ENCODE measurements around the gene ZNF691.
"Not testable (repeated sequence)": the region's sequence is repeated elsewhere in the genome, so short reads cannot be mapped to it uniquely, and the experiment has no call there.

ZNF691 gene

GRCh38 chr1:42886800-42887199, 40.4 kb downstream of the ZNF691 start:
- no peak for DNase-seq (ENCODE audit: extremely low read depth, low read depth)
- TF ChIP-seq, protein P1, sequence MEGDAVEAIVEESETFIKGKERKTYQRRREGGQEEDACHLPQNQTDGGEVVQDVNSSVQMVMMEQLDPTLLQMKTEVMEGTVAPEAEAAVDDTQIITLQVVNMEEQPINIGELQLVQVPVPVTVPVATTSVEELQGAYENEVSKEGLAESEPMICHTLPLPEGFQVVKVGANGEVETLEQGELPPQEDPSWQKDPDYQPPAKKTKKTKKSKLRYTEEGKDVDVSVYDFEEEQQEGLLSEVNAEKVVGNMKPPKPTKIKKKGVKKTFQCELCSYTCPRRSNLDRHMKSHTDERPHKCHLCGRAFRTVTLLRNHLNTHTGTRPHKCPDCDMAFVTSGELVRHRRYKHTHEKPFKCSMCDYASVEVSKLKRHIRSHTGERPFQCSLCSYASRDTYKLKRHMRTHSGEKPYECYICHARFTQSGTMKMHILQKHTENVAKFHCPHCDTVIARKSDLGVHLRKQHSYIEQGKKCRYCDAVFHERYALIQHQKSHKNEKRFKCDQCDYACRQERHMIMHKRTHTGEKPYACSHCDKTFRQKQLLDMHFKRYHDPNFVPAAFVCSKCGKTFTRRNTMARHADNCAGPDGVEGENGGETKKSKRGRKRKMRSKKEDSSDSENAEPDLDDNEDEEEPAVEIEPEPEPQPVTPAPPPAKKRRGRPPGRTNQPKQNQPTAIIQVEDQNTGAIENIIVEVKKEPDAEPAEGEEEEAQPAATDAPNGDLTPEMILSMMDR (IDR thresholded peaks at IDR 0.05; ENCODE audit: low read depth, low read length) = no peak

- no peak for DNase-seq (ENCODE audit: extremely low read depth, low read depth)
- TF ChIP-seq, protein P1 (IDR thresholded peaks at IDR 0.05; ENCODE audit: low read depth, low read length) = no peak
These were observed 41.0 kb downstream of the ZNF691 start for GRCh38 chr1:42887366-42887765.

DNA sequence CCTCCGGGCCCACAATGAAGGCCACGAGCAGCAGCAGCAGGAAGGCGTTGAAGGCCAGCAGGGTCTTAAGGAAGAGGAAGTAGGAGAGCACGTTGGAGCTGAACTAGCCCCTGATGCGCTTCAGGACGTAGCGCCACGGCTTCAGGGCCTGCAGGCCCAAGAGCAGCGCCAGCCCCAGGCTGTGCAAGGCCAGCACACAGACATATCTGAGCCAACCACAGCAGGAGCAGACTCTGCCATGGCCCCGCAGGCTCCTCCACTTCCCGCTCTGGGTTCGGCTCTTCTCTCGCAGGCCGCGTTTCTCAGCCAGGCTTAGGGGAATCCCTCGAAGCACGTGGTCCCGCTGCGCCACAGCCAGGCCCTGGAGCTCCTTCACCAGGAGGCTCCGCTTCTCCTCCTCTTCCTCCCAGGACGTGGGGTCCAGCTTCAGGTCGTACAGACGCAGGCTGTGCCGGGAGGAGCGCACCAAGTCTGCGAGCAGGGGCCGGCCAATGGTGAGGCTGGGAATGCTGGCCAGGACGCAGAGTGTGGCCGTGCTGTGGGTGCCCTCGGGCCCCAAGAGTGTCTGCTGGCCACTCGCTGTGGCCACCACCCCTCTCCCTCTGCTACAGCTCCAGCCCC, 41.7 kb downstream of the ZNF691 start:
- no peak for DNase-seq (ENCODE audit: extremely low read depth, low read depth)
- TF ChIP-seq, protein P1 (IDR thresholded peaks at IDR 0.05; ENCODE audit: low read depth, low read length) = no peak

DNA sequence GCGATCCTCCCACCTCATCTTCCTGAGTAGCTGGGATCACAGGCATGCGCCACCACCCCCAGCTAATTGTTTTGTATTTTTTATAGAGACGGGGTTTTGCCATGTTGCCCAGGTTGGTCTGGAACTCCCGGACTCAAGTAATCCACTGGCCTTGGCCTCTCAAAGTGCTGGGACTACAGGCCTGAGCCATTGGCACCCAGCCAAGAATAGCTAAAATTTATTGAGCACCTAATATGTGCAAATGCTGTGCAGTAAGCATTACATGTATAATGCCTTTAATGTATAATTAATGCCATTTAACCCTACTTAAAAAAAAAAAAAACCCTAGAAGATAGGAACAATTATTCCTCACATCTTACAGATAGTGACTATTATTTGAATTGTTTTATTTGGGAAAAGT, 42.9 kb downstream of the ZNF691 start:
- no peak for DNase-seq (ENCODE audit: extremely low read depth, low read depth)
- TF ChIP-seq, protein P1 (IDR thresholded peaks at IDR 0.05; ENCODE audit: low read depth, low read length) = no peak

- TF ChIP-seq, protein P1 (IDR thresholded peaks at IDR 0.05; ENCODE audit: low read depth, low read length) = no peak
- DNase-seq (ENCODE audit: extremely low read depth, low read depth) = no peak
These were observed 45.2 kb downstream of the ZNF691 start for GRCh38 chr1:42891465-42892138.

DNA sequence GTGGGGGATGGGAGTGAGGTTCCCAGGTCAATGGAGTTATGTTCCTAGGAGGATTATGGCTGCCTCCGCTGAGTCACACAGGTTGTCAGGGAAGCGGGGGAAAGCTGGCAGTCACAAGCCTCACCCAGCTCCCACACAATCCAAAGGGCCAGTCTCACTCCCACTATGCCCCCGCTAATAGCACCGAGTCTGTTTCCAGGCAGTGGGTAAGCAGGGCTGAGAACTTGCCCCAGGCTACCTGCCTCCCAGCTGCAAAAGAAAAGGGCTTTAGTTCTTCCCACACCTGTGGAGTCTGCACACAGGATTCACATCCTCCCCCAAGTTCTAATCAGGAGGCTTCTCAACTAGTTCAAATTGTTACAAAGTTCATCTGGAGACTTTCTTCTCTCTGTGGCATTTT, 53.5 kb downstream of the ZNF691 start:
- DNase-seq (ENCODE audit: extremely low read depth, low read depth) = not testable (repeated sequence)
